Limb (tissue), 2 donors: Measurements from ENCODE around the gene WDR27.

Experiments used
- DNase-seq, 2 donors: peaks; one replicate each; pipeline ENCODE4 v3.0.0-alpha.2; 2016; ENCODE audit errors: extremely low spot score in 2 of 2

WDR27 gene

DNA sequence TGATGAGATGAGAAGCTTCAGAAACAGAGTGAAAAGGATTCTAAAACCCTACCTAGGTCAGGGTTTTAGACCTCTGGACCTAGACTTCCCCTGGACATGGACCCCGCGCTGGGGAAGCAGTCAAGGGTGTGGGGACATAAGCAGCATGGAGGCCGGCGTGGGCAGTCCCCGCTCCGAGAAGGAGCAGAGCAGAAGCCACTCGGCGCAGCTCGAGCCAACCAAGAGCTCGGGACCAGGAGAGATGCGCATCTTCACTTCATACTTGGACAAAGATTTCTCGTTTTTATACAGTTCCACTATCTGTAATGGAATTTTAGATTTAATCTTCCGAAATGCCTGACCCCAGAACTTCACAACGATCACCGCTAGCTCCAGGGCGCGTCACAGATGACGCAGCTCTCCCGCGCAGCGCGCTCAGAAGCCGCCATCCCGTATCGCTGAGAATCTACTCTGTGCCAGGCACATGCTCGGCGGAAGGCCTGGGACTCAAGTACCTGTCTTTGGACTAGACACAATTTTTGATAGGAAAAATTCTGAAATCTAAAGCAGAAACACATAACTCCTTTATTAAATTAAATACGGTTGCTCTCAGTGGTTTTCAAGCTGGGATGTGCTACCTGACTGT, 60.3 kb downstream of the WDR27 start:
- DNase-seq = no peak

DNA sequence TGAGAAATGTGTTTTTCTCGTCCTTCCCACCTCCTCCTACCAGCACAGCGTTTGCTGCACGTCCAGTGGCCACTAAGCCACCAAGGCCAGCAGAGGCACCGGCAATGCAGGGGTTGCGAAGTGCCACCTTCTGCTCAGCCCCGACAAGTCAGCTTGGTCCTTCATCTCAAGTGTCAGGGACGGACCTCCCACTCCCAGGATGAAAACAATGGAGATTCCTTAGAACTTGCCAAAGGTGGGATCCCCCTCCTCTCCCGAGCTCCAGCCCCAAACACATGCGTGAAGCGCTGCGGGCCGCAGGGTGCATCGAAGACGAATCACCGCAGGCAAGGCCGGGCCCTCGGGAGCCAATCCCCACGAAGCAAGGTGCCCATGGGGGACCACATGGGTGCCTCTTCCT, 60.8 kb downstream of the WDR27 start:
- DNase-seq = no peak

DNA sequence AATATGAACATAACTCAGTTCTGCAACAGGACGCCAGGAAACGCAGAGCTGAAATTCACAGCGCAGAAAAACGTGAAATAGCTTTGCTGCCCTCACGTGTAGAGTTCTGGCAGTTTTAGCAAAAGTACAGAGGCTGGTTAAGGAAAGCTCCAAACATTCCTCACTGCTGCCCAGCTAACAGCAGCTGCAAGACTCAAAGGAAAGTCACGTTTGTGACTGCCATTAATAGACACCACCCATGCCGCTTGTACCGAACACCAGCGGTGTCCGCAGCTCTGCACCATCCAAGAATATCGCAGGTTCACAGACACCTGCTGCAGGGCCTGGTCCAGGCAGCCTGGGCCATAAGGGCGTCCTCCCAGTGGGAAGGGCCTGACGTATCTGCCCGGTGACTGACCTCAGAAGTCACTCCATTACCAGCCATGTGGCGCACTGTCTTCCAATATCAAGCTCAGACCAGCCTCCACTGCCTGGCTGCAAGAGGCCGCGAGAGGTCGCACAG, 61.4 kb downstream of the WDR27 start:
- DNase-seq = peak in 1 of 2 donors; percentile 63

DNA sequence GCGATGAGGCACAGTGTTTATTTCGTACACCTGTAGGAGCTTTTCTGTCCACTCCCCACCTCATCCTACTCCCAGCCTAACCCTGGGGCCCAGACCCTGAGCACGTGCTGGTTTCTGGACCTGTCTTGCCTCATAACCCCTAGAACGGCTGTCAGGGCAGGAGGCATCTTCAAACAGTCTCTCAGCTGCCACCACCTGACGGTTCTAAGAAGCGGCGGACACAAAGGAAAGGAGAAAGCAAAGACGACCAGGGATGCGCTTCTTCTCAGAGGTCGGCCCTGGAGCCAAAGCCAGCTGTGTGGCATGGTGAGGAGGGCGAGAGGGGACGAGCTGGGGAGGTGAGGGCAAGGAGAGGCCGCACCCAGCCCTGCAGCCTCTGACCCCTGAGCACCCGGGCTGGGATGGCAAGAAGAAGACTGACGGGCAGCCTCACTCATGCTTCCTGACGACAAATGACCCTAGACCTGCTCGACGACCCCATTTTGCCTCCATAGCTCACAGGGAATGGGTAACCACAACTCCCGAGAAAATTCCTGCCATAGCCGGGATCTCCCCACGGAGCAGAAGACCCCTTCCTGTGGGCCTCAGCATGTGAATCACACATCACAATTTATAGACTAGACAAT, 62.1 kb downstream of the WDR27 start:
- DNase-seq = no peak

DNA sequence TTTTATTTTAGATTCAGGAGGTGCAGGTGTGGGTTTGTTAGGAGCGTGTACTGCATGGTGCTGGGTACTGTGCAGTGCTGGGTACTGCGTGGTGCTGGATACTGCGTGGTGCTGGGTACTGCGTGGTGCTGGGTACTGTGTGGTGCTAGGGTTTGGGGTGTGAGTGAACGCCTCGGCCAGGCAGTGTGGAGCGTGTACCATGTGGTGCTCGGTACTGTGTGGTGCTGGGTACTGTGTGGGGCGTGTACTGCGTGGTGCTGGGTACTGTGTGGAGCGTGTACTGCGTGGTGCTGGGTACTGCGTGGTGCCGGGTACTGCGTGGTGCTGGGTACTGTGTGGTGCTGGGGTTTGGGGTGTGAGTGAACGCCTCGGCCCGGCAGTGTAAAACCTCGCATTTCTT, 62.9 kb downstream of the WDR27 start:
- DNase-seq = no peak

DNA sequence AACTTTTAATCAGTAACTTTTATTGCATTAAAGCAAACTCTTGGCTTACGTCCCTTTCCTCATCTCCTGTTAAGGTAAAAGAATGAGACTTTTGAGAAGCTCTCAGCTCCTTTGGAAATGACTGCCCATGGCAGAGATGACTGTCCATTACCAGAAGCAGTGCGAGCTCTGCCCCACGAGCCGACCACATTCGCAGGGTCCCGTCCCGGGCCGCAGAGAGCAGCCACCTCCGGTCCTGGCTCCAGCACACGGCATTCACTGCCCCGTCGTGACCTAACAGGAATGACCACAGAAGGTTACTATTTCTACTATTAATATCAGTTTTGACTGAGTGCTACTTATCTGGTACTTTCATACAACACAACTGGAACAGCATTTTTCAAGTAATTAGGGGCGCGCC, 63.4 kb downstream of the WDR27 start:
- DNase-seq = no peak

DNA sequence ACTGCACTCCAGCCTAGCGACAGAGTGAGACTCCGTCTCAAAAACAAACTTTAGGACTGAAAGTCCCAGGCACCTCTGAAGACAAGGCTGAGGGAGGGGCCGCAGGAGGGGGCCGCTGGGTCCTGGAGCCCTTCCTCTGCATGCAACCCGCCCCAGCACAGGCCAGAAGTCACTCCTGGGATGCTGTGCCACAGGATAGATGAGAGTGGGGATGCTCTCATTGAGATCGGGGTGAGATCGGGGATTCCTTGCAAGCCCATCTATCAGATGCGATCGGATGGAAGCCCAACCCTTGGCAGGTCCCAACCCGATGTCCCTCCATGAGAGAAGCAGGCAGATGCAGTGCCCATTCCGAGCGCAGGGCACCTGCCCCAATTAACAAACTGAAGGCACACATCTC, 66.5 kb downstream of the WDR27 start:
- DNase-seq = no peak

DNA sequence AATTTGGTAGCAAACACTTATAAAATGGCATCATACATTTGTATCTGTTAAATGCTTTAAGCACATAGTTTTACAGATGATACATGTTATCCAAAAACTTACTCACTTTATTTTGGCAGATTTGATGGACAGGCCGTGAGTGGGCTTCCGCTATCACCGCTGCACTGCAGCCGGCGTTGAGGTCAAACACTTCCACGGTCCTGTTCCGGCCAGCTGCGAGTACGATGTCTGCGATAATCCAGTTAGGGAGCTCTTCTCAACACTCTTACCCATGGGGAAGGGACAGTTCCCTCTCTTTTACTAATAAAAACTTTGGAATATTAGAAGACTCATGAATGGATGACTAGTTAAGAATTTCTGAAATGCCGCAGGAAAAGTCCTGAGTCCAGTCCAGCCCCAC, 69.0 kb downstream of the WDR27 start:
- no peak for DNase-seq

DNA sequence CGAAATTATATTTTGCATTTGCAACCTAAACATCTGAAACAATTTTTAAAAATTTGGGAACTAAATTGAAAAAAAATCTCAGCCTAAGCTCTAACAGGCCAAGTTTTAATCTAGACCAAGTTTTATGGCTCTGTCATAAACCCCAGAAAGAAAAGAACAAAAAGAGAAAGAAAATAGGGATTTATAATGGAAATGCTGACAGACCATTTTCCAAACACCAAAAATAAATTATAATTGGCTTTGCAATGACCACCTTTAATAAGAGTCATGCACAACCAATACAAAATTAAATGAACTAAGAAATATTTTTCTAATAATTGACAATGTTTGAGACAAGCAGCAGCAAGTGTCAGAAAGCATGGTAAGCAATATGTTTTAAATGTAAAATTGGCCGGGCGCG, 72.6 kb downstream of the WDR27 start:
- no peak for DNase-seq

DNA sequence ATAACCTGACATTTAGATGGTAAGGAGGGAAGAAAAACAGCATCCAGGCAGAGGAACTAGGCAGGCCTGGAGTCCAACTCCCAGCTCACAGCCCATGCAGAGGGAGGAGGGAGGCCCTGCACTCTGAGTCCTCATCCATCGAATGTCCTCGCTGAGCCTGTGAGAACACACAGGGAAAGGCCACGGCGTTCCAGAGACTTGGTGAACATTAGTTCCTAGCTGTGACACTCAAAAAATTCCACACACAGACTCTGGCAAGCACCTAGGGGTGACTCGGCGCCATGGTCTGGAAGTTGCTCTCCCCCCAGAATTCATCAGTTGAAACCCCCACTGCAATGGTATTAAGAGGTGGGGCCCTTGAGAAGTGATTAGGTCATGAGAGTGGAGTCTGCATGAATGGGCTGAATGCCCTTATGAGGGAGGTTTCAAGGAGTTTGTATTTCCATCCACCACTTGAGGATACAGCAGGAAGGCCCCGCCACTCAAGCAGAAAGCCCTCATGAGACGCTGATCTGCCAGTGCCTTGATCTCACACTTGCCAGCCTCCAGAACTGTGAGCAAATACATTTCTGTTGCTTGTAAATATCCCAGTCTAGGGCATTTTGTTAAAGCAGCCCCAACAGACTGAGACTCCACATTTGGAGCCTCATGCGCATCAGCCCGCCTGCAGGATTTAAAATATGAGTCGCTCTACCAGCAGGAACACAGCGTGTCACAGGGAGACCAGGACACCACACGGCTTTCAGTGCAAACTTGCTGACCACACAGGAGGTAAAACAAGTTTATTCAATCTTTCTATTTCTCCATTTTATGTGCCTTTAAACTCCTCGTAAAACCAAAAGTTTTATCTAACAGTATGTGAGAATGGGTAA, 73.9 kb downstream of the WDR27 start:
- DNase-seq = no peak

DNA sequence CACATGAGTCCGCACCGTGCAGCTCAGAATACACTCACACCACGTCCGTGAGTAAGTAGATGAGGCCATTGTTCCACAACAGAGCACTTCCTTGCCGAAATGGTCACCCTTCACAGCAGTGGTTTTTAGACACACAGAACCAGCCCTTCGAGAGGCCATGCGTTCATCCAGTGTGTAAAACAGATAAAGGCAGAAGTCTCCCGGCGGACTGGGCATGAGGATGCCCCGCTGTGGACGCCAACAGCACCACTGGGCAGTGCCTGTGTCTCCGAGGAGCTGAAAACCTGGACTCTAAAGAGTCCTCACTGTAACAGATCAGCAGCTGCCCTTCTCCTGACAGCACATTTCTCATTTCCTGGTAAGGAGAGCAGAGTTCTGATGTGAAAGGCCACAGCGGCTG, 75.2 kb downstream of the WDR27 start:
- DNase-seq = no peak

DNA sequence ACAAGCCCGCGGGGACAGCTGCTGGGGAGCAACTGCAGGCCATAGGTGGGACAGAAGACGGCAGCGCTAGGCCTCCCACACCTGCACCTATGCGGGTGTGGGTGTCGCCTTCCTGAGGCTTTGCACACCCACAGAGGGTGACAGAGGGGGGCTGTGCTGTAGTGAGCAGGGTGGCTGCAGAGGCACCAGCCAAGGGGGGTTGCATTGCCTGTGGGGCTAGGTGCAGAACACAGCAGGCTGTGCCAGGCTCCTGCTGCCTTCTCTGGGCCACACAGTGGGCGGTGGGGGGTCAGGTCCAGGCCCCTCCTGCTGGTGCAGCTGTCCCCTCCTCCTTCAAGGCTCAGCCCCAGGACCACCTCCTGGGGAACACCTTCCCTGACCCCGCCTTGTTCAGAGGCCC, 75.7 kb downstream of the WDR27 start:
- DNase-seq = no peak

DNA sequence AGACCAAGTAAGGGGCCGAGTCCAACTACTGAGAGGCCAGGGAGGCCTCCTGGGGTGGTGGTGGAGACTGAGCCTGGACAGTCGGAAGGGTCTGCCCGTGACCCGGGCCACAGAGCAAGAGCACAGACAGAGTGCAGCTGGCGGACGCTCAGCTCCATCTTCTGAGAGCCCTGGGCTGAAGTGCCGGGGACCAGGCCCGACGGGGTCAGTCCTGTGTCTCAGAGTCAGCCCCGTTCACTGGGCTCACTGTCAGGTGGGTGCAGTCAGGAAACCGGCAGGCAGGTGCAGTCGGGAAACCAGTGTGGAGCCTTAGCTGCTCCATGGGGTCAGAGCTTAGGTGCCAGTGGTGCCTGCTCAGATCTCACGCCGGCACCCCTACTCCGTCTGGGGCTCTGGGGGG, 76.5 kb downstream of the WDR27 start:
- no peak for DNase-seq

DNA sequence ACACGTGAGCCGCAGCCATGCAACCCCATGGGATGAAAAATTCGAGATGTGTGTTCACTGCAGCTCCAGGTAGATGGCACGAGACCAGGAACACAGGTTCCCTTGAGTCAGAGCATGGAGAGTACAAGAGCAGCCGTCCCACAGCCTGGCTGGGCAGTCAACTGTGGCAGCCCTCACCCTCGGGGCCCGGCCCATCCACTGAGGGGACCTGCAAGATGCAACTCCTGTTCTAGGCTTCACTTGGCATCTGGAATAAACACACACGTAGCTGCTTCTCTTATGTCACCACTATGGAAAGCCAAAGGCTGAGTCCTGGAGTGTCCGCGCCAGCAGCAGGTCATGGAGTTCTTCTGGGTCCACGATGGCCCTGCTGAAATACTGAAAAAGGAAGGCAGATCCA, 77.0 kb downstream of the WDR27 start:
- no peak for DNase-seq

DNA sequence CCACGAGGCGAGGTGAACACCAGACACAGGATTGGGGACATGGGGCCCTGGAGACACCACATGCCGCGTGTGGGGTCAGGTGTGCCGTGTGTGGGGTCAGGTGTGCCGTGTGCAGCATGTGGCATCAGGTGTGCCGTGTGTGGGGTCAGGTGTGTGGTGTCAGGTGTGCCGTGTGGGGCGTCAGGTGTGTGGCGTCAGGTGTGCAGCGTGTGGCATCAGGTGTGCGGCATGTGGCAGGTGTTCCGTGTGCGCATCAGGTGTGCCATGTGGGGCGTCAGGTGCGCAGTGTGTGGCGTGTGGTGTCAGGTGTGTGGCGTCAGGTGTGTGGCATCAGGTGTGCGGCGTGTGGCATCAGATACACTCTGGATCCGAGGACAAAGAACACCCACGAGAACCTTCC, 77.9 kb downstream of the WDR27 start:
- no peak for DNase-seq

DNA sequence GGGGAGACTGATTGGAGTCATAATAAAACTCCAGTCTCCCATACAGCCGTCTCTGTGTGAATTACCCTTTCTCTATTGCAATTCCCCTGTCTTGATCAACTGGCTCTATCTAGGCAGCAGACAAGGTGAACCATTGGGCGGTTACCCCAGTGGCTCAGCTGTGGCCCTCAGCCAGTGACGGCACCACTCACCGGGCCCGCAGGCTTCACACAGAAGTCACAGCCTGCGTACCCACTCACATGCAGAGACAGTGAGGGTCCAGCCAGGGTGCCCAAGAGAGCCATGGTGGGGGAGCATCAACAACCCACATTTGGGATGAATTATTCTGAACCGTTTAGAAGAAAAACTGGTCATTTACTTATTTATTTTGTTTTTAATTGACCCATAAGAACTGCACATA, 78.5 kb downstream of the WDR27 start:
- no peak for DNase-seq

DNA sequence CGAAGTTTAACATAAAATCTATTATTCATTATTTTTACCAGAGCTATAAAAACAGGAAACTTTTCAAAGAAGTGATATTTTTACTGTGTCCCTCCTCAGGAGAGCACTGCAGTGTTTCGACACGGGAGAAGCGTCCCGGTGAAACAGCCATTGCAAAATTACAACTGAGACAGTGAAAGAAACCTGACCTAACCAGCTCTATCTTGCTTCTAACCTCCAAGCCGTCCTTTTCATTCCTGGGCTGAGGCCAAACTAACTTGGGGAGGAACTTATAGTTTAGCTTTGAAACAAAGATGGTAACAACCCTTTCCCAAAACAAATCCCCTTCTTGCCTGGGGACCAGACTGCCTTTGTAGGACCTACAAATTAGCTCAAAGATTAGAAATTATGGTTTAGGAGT, 79.2 kb downstream of the WDR27 start:
- no peak for DNase-seq

DNA sequence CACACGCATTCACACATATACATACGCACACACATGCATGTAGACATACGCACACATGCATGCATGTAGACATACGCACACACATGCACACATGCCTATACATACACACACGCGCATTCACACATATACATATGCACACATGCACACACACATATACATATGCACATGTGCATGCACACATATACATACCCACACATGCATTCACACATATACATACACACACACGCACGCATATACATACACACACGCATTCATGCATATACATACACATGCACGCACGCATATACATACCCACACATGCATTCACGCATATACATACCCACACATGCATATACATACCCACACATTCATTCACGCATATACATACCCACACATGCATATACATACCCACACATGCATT, 80.5 kb downstream of the WDR27 start:
- DNase-seq = no peak

DNA sequence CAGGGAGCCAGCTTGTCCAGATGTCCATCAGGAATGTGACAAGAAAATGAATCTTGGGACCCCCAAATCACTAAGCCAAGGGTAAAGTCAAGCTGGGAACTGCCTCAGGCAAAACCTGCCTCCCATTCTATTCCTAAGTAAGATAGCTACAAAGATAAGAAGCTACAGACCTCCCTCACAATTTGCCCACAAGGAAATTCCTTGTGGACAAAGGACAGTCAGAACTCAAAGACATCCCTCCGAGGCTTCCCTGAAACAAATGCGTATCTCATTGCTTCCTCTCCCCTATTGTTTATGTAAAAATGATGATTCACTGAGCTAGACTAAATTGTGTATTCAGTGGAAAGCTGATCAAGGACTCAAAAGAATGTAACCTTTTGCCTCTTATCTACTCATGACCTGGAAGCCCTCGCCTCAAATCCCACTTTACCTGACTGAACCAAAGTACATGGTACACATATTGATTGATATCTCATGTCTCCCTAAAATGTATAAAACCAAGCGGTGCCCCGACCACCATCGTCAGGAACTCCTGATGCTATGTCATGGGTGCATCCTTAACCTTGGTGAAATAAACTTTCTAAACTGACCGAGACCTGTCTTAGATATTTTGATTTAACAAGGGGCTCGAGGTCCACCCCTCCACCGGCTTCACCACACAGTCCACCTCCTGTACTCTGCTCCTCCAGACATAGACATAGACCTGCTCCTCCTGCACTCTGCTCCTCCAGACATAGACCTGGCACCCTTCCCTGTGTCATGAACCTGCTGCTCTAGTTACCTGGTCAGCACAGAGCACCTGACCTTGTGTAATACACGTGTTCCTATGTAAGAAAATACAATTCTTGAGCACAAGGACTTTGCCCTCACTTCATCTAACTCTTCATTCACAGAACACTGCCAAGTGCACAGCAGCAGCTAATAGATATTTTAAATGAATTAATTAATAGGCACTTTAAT, 81.4 kb downstream of the WDR27 start:
- no peak for DNase-seq

DNA sequence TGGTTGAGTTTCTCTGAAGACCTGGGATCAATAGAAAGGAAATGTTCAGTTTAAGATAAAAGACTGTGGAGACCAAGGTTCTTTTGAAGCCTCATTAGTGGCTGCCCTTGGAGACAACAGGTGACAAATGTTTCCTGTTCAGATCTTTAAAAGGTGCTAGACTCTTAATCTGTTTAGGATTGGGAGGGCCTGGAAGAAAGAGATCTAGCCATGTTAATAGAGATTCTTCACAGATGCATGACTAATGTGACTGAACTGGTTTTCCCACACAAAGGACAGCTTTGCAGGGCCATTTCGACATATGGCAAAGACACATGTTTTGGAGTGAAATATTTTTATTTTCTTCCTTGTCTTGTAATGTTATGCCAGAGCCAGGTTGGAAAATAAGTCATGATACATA, 82.2 kb downstream of the WDR27 start:
- no peak for DNase-seq
